Stimulated activated CD8-positive, alpha-beta memory T cell treated with anti-CD3 and anti-CD28 coated beads, Interleukin-7, amount 100 ng/mL, for 1 hour (primary cell): Measurements from ENCODE around the gene NOSTRIN.

ENCODE experiments used
- DNase-seq, 2 donors: peaks; one replicate each; pipeline ENCODE4 v3.0.0-alpha.2; 2020; ENCODE audit warnings: low read depth in 2 of 2

The NOSTRIN gene

DNA sequence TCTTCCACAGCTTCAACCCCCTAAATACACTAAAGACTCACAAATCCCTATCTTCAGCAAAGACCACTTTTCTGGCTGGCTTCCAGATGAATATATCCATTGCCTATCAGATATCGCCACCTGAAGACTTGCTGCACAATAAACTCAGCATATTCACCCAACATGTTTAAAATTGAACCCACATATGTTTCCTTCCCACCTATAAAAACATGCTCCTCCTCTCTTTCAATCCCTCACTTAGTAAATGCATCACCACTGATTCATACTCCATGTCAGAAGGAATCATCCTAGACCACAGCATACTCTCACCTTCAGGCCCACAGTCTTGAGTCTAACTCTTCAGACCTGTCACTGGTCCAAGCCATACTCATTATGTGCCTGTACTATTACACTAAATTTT lies 82.5 kb downstream of the NOSTRIN start:
- no peak for DNase-seq

DNA sequence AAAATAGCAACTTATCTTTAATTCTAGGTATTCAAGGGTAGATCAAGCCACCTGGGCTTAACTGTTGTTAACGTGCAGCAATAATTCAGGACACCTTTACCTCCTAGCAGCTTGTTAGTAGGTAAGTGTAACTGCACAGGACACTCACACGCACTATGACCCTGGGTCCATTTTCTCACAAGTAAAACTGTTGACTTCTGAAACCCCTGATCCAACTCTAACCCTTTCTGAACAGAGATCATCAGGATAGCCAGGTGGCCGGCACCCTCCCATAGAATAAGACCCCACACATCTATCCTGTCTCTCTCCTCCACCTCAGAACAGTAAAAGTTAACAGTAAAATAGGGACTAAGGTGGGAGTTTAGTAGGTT lies 87.2 kb downstream of the NOSTRIN start:
- no peak for DNase-seq

DNA sequence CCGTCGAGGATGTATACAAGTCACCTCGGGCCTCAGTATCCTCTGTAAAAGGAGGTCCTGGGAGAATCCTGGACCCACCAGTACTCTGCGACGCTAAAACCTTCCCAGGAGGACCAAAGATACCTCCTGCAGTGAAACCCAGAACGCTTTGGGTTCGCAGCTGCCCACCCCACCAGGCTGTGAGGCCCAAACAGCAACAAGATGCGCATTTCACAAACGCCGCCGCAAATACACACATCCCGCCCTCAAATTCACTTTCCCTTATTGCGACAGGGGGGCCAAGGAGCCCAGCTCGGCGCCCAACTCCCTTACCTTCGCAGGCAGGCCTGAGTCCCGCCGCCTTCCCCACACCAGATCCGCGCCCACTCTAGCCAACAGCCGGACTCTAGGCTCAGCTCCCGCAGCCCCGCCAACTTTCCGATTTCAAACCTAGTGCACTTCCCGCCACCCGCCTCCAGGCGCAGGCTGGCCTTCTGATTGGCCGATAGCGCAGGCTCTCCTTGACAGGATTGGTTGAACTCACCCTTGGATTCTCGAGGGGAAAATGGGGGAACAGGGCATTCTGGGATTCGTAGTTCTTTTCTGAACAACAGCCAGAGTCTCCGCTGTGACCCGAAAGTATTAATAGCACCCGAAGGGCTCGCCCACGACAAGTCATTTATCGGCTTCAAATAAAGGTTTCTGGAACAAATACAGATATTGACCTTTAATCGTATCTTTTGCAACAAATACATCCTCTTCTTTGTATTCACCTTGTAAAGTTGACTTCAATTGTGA lies 87.8 kb downstream of the NOSTRIN start, which contains the start of gene SPC25:
TSS of gene SPC25 (minus strand) at position 425 of the 777 bp plus-strand sequence. CDS start 911 bp downstream, outside the sequence.
- DNase-seq: peak; percentile 60 to 69

DNA sequence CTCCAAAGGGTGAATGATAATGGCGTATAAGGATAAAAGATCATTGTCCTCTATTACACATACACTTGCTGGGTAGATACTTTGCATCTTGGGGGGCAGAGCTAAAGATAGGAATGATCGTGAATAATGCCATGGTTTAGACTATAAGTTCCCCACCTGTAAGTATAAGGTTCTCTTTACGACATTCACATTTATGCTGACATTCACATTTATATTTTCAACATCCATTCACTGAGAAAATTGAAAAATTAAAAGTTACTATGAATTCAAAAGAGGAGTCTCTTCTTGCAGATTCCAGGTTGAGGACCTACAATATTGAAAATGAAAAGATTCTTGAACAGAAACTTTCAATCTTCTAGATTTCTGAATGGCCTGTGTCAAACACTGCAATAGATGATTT lies 89.9 kb downstream of the NOSTRIN start:
- DNase-seq: no peak

DNA sequence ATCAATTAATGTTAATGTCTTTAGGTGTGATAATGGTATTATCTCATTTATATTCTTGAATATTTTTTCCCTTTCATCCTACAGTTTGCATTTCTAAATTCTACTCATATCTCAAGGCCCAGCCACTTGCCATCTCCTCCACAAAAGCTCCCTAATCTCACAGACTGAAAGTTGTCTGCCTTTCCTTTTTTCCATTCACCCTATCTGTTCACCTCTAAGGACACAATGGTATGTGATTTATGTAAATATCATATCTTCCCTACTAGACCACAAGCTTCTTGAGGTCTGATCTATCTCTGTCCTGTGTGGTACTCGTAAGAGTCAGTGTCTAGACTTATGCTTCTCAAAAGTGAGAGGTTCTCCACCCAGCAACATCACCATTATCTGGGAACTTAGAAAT lies 91.7 kb downstream of the NOSTRIN start:
- no peak for DNase-seq

DNA sequence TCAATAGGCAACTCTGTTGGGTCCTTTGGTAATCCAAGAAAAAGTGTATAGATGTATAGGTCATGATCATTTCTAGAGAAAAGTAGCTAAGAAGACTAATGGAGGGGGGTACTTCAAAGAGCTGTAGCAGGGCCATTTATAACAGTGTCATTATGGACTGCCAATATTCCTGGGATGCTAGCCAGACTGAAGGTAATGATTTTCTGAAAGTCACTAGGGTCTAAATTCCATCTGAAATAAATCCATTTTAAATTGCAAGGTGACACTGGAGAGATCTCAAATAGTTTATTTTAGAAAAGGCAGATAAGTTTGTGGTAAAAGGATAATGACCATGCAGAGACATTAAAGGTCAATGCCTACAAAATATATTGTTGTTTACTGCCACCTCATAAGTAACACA lies 92.3 kb downstream of the NOSTRIN start:
- no peak for DNase-seq

DNA sequence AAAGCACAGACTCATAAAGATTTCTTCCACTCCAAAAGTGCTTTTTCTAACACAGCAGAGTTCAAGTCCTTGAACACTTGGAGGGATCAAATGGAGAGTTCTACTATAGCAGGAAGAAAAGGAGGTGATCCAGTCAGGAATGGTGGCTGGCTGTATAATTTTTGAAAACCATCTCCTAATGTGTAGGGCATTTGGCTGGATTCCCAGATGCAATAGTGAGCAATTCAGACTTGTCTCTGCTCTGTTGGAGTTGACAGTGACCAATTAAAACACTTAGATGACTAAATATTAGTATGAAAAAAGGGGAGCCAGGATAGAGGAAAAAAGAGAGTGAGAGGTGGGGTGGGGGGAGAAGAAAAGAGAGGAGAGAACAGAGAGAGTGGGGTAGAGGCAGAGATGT lies 93.3 kb downstream of the NOSTRIN start:
- DNase-seq: no peak

DNA sequence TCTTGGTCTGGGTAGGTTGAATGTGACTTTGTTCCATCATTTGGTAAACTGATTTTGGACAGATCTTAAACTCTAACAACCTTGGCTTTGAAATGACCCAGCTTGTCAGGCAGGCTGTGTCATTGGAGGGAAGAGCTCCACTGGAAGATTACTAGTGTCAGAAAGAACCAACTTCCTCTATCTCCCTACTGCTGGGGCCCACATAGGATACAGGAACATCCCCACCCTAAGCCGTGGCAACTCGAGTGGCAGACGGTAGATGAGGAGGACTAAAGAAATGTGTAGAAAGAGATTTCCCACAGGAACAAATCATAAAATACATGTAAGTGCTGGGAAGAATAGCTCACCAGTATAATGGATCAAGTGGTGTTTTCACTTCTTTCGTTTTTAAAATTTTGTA lies 94.3 kb downstream of the NOSTRIN start:
- DNase-seq: no peak

DNA sequence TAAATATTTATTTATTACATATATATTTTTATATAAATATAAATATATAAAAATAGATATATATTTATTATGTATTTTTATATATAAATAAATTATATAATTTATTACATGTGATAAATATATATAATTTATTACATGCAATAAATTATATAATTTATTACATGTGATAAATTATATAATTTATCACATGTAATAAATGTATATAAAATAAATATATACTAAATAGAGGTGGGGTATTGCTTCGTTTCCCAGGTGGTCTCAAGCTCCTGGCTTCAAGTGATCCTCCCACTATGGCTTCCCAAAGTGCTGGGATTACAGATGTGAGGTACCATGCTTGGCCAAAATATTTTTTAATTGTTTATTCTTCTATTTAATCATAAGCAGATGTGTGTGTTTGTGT lies 95.0 kb downstream of the NOSTRIN start:
- DNase-seq: no peak

DNA sequence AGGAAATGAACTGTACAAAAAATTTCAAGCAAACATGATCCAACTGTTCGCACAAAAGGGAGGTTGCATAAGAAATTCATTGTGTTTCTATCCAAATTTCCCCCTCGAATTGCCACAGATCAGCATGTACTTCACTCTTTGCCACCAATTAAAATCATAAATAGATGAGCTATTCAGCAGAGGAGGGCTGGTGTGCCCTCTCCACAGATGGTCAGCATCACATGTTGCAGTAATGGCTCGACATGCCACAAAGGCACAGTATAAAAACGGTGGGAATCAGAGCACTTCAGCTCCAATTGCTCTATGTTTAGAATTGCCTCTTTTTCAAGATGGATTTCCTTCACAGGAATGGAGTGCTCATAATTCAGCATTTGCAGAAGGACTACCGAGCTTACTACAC lies 98.6 kb downstream of the NOSTRIN start, which contains the start of gene G6PC2:
TSS of gene G6PC2 (plus strand) at position 289 of the 400 bp plus-strand sequence. CDS start at position 330, 41 bp downstream.
- no peak for DNase-seq

DNA sequence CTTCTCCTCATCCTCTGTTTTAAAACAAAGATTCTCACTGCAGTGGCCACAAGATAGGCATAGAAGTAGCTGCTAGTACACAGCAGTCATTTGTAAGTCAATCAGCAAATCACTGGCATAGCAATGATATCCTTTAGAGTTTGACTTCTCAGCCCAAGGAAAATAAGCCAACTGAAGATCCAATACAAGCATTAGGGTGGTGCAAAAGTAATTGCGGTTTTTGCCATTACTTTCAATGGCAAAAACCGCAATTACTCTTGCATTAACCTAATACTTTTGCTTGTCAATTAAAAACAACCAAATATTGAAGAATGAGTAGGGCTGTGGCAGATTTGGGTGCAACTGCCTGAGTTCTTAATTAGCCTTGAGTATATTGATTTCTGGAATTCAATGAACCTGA lies 101.5 kb downstream of the NOSTRIN start:
- DNase-seq: no peak

DNA sequence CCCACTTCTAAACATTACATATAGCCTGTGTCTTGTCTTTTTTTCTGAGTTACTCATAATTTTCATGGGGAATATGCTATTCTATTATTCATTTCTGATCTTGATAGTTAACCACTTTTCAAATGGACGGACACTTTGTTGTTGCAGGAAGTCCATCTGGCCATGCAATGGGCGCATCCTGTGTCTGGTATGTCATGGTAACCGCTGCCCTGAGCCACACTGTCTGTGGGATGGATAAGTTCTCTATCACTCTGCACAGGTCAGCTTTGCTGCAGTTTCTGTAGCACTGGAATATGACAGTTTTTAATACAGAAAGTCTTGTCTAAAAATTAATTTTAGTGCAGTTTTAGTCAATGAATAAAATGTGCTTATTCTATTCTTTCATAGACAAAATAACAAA lies 101.9 kb downstream of the NOSTRIN start:
- DNase-seq: no peak

DNA sequence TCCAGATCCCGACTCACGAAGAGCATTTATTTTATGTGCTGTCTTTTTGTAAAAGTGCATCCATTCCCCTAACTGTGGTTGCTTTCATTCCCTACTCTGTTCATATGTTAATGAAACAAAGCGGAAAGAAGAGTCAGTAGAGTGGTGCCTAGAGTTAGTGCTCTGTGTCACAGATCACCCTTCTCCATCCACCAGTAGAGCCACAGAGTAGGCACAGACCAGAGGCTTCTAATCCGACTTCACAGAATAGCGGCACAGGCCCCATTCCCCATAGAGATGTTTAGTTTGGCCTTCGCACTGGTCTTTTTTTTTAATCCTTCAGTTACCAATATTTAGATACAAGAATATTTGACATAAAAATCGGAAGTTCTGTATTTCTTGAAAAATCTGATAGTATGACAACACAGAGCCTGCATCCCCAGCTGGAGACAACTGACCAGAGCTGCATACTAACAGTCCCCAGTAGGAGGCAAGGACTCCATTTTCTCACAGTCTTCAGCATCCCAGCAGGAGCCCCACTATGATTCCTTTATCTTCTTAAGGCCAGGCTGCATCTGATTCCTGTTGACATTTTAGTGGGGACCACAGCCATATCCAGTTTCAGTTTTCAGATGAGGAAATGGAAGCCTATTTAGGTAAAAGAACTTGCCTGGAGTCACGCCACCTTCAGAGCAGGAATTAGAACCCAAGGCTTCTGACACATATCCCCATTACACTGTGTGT lies 105.7 kb downstream of the NOSTRIN start:
- DNase-seq: no peak

DNA sequence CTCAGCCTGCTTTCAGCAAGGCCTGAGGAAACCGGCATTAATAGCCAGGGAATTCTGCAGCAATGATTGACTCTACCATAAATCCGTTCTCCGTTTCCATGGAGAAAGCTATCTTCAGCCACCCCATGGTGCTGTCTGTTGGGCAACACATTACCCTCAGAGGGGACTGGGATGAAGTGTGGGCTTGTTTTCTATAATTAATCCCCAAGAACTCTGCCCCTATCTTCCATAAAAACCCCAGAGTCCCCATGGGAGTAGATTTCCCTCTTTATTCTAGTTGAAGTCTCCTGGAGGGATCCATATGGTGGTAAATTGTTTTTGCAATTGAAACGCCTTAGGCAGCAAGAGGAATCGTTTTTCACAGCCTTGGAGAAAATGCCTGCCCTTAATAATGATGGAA lies 107.9 kb downstream of the NOSTRIN start:
- DNase-seq: no peak

DNA sequence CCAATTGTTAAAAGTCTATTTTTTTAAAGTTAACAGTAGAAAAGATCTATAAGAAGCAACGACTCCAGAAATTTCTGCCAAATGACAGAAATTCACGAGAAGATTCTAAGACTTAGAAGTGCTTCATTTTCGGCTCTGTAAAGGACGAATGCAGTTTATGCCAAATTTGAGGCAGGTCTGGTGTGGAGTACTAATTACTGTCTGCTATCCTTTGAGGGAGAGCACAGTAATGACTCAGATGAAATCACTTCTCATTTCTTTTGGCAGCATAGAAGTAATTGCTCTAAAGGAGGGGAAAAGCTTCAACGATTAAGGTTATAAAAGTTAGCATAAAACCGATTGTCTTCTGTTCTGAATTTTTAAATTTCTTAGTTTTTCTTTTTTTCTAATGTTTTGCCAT lies 110.0 kb downstream of the NOSTRIN start:
- no peak for DNase-seq

DNA sequence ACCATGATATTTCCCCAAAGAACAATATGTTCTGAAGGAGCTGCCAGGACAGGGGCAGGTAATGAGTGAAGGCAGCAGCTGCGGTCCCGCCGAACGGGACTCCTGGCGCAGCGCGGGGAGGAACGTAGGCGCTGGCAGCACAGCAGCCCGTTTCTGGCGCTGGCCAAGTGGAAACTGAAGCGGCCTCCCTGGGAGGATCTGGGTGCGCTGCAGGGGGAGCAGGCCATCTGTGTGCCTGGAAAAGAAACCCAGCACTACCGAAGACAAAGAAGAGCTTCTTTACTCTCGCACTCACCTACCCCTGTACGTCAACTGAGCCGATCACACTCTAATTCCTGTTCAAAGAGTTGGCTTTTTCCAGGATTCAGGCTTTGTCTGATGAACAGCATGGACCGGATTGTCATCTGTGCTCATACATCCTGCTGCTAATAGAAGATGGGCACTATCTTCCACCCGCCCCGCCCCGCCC lies 110.5 kb downstream of the NOSTRIN start:
- no peak for DNase-seq

DNA sequence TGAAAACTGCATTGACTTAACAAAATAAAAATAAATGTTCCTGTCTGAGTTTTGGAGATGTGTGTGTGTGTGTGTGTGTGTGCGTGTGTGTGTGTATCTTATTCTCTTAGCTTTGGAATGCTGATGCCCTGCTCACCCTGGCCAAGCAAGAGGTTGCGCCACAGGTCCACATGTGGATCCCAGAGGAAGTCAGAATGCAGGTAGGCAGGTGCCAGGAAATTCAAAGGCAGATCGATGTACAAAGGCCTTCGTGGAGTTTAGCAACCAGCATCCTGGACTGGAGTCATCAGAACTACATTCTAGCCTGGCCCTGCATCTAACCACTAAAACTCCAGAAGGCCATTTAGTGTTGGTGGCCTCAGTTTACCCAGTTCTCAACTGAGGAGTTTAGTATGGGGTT lies 111.1 kb downstream of the NOSTRIN start:
- no peak for DNase-seq
